BE2C (cell line): ENCODE measurements around the gene HES1.

Experiments
- DNase-seq: peaks from one replicate; pipeline ENCODE4 v3.0.0-alpha.2; 2020
- H3K27me3 ChIP-seq: fragments of 250-450 bp; sonication (Bioruptor Pico); 2 replicates; pipeline ENCODE4 v1.5.1; 2020; ENCODE audit warnings: mild to moderate bottlenecking
- H3K36me3 ChIP-seq: fragments of 250-450 bp; sonication (Bioruptor Pico); 2 replicates; pipeline ENCODE4 v1.5.1; 2020; ENCODE audit warnings: mild to moderate bottlenecking
- H3K4me1 ChIP-seq: fragments of 250-450 bp; sonication (Bioruptor Pico); 2 replicates; pipeline ENCODE4 v1.5.1; 2020
- H3K4me3 ChIP-seq: 2 replicates; pipeline ENCODE4 v1.5.1; 2011; ENCODE audit warnings: low read depth, low read length
- H3K9me3 ChIP-seq: fragments of 250-450 bp; sonication (Bioruptor Pico); 2 replicates; pipeline ENCODE4 v1.5.1; 2020
- TF ChIP-seq, protein P1 (sequence below): IDR thresholded peaks from 2 replicates; pipeline ENCODE4 v1.5.1; 2012; ENCODE audit warnings: mild to moderate bottlenecking, low read depth, low read length

Gene HES1

DNA sequence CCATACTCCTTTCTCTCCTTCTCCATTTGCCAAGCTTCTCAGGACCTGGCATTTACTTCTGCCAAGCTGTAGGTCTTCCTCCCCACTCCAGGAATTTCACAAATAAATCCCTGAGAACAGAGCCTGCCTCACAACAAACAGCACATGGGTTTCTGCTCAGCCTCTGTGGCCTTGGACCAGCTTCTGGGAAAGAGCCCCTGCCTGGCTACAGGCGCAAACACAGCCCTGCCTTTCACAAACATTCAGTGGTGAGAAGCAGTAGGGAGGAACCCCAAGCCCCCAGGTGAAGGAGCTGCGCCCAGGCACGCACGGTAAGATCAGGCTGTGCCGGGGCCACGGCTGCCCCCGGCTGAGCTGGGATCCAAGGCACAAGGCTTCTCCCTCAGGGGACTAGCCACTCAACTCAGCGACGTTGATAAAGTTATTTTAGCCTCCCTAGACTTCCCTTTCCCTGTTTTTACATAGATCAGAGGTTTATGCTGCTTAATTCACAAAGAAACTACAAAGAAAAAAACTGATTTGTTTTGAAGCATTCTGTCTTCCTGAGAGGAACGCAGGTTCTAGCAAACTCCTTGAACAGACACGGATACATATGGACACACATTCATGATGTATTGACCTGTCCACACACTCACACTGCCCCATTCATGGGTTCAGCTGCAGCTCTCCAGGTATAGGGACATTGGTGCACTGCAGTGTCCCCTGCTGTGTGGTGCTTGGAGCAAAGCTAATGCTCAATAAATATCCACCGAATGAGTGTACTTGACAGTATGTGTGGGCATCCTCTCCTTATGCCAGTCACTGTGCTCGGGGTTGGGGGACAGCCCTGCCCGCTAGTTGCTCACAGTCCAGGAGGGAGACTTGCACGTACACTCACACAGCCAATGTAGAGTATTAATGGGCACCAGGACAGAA, 25.4 kb downstream of the HES1 start:
- H3K9me3 ChIP-seq: no peaks in the 10 kb centered on the region
- H3K27me3 ChIP-seq: no peaks in the 10 kb centered on the region
- no peaks in the 10 kb centered on the region for H3K36me3 ChIP-seq
- no peak overlapping the region for H3K4me3 ChIP-seq
- DNase-seq: no peak
- H3K4me1 ChIP-seq: peaks cover 2% of the 10 kb centered on the region; the same call in 1 of the 2 replicates
- TF ChIP-seq, protein P1, sequence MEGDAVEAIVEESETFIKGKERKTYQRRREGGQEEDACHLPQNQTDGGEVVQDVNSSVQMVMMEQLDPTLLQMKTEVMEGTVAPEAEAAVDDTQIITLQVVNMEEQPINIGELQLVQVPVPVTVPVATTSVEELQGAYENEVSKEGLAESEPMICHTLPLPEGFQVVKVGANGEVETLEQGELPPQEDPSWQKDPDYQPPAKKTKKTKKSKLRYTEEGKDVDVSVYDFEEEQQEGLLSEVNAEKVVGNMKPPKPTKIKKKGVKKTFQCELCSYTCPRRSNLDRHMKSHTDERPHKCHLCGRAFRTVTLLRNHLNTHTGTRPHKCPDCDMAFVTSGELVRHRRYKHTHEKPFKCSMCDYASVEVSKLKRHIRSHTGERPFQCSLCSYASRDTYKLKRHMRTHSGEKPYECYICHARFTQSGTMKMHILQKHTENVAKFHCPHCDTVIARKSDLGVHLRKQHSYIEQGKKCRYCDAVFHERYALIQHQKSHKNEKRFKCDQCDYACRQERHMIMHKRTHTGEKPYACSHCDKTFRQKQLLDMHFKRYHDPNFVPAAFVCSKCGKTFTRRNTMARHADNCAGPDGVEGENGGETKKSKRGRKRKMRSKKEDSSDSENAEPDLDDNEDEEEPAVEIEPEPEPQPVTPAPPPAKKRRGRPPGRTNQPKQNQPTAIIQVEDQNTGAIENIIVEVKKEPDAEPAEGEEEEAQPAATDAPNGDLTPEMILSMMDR: no peak

DNA sequence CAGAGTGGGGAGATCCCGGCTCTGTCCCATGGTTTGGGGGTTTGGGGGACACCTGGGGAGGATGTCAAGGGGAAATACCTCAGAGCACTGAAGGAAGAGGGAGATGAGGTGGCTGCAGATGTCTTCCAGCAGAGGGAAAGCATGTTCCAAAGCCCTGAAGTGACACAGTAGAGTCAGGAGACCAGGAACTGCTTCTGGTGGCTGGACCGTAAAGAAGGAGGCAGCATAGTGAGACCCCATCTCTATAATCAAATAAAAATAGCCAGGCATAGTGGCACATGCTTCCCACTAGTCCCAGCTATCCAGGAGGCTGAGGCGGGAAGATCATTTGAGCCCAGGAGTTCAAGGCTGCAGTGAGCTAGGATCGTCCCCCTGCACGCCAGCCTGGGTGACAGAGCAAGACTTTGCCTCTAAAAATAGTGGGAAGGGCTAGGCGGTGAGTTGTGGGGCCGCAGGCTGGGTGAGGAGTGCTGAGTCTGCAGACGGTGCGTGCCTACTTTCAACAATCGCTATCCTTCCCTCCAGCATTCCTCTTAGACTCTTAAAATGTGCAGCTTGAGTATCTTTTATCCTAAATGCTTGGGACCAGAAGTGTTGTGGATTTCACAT, 26.2 kb downstream of the HES1 start:
- Histone ChIP-seq H3K9me3 (no peaks in the 10 kb centered on the region), H3K27me3 (no peaks in the 10 kb centered on the region)
- TF ChIP-seq, protein P1: no peak

DNA sequence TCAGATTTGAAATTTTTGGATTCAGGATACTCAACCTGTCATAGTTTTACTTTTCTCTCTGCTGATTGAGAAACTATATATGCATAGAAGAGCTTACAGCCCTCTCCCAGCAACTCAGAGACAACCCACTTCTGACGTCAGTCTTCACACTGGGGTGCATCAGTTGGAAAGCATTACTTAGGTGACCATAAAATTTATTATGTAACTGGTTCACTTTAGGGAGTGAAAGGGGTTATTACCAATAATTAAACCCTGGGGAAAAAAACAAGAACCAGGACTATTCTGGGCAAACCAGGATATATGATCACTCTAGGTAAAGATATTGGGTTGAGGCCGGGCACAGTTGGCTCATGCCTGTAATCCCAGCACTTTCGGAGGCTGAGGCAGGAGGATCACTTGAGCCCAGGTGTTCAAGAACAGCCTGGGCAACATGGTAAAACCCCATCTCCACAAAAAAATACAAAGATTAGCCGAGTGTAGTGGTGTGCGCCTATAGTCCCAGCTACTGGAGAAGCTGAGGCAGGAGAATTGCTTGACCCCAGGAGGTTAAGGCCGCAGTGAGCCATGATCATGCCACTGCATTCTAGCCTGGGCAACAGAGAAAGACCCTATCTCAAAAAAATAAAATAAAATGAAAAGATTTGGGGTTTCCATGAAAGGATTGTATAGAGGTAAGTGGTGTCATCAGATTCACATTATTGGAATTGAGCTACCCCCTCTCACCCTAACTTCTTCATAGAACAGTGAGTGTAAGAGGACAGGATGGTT, 27.1 kb downstream of the HES1 start:
- Histone ChIP-seq H3K4me1 (peaks cover 14% of the 10 kb centered on the region), H3K9me3 (no peaks in the 10 kb centered on the region), H3K4me3 (no peak overlapping the region), H3K27me3 (no peaks in the 10 kb centered on the region), H3K36me3 (no peaks in the 10 kb centered on the region)
- DNase-seq: no peak
- TF ChIP-seq, protein P1: no peak

More for the DNA sequence above, 26.2 kb downstream of the HES1 start:
- Histone ChIP-seq H3K4me3 (no peak overlapping the region), H3K4me1 (peaks cover 6% of the 10 kb centered on the region), H3K36me3 (no peaks in the 10 kb centered on the region)
- no peak for DNase-seq

DNA sequence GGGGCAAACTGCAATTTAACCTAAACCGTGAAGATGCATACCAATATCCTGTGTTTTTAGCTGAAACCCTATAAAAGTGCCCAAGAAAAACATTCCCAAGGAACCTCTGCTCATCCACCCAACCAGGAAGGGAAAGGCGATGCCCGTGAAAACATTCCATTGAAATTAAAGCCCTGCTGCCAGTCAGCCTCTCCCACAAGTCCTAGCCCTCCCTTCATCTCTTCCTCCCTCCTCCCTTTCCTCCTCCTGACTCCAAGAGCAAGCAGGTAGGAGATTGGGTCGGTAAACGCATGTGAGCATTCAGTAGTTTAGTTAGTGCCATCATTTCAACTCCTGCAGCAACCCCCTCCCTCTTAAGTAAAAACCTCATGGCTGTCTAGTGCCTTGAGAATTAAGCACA, 27.7 kb downstream of the HES1 start:
- Histone ChIP-seq H3K36me3 (no peaks in the 10 kb centered on the region), H3K27me3 (no peaks in the 10 kb centered on the region), H3K4me1 (peaks cover 19% of the 10 kb centered on the region), H3K4me3 (no peak overlapping the region), H3K9me3 (no peaks in the 10 kb centered on the region)
- DNase-seq: no peak
- TF ChIP-seq, protein P1: no peak

DNA sequence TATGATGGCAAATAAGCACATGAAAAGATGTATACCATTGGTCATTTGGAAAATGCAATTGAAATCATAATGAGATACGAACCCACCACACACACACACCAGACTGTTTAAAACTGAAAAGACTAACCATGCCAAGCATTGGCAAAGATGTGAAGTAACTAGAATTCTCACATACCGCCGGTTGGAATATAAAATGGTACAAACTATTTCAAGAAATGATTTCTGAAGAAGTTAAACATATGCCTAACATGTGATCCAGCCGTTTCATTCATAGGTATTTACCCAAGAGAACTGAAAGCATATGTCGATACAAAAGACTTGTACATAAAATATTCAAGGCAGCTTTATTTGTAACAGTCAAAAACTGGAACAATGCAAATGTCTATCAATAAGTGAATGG, 28.9 kb downstream of the HES1 start:
- no peak overlapping the region for H3K4me3 ChIP-seq
- no peak for DNase-seq
- H3K36me3 ChIP-seq: no peaks in the 10 kb centered on the region
- no peaks in the 10 kb centered on the region for H3K9me3 ChIP-seq
- TF ChIP-seq, protein P1: no peak
- peaks cover 19% of the 10 kb centered on the region for H3K4me1 ChIP-seq
- H3K27me3 ChIP-seq: no peaks in the 10 kb centered on the region
